HG03159 (cell line): ENCODE data around the gene CERS6.

Experiments used
- ATAC-seq: cut with Tn5 transposase; IDR thresholded peaks from one replicate; pipeline ENCODE4 v1.9.1; 2021; ENCODE audit warnings: mild to moderate bottlenecking, moderate library complexity; ENCODE audit not compliant: unreplicated experiment

Gene CERS6

DNA sequence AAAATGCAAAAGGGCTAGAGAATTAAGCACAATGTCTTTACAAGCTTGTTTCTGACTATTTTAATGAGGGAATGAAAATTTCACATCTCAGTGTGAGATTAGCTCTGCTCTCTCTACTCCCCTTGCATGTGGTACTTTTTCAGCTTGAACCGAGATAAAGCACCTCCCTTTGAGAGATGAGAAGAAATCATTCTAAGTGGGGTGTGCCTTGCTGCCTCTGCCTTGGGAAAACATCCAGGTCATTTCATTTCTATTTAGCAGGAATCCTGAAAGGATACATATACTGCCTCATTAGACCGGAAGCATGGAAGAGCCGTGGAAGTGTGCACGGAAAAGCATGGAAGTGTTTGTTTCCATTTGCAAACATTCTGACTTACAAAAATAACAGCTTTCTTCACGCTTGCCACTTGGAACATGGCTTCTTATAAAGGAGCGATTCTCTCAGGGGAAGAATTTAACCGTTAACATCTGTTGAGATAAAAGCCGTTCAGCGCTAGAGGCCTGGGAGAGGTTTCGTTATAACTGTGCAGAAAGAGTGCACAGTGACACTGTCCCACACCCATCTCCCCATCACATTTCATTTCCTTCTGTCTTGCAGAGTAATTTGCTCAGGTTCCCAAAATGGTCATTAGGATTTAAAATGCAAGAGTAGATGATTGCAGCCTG, 363.1 kb downstream of the CERS6 start:
- no peak for ATAC-seq

DNA sequence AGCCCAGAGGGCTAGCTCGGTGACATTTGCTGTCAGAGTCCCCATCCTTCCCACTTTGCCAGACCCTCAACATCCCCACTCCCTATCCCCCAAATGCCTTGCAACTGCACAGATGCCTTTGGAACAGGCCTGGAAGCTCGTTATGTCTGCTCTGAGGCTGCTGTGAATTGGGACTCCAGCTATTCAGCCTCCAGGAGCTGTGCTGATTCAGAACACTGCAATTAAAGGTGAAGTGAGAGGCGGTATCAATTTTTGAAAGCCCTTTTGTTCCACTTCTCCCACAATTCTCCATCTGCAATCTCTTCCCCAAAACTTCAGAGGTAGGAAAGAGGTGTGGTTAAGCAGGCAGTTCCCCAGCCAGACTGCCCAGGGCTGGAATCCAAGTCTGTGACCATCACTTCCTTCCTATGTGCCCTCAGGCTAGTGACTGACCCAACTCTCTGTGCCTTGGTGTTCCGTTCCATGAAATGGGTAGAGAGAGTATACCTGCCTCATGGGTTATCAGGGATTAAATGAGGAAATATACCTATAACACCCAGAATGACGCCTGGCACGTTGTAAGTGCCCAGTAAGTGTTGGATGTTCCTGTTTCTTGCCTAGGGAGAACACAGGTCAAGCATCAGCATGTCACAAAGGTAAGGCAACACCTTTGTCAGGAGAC, 363.9 kb downstream of the CERS6 start:
- ATAC-seq = no peak

DNA sequence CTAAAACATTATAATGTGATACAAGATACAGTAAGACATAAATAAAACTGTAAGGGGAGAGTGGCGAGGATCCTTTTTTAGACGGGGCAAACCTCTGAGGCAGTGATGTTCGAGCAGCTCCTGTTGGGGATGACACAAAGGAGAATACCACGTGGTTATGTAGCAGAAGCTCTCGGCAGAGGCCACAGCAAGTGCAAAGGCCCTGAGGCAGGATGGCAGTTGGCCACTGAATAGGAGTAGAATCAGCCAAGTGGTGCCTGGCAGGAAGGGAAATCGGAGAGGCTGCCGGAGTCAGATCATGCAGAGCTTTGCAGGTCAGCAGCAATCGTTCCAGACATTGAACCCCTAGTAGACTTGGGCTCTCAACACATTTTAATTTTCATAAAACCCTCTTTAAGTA, 365.5 kb downstream of the CERS6 start:
- ATAC-seq = no peak

- ATAC-seq = no peak
Measured at GRCh38 chr2:168821992-168822391, 365.9 kb downstream of the CERS6 start.
